ENCODE measurements around the gene OLFML2A.
"Not testable (repeated sequence)": the region's sequence is repeated elsewhere in the genome, so short reads cannot be mapped to it uniquely, and the experiment has no call there.

OLFML2A gene

DNA sequence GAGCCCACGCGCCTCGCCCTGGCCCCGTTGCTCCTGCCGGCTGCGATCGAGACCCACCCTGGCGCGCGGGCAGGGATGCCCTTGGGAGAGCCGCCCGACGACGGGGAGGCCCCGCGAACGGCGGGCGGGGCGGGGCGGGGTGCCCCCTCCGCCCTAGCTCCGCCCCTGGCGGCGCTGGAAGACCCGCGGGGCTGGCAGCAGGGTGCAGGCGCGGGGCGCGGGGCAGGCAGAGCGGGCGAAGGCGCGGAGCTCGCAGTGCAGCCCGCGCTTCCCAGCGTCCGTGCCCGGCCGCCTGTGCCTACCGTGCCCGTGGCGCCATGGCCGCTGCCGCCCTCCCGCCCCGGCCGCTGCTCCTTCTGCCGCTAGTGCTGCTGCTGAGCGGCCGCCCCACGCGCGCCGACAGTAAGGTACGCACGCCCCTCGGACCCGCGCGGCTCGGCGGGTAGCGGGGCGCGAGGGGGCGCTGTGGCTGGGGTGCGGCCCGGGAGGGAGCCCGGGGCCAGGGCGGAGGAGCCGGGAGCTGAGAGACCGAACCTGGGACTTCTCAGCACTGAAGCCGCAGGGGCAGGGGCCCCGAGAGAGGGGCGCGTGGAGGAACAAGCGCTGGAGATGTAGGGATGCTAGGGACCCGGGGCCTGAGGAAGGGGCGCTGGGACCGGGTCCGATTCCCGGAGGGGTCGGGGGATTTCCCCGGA lies at the start of gene OLFML2A:
Gene OLFML2A (plus strand): TSS at position 180 of the 695 bp plus-strand sequence. CDS start 138 bp downstream, at position 318.
- DNase-seq, result peak; percentile 9

DNA sequence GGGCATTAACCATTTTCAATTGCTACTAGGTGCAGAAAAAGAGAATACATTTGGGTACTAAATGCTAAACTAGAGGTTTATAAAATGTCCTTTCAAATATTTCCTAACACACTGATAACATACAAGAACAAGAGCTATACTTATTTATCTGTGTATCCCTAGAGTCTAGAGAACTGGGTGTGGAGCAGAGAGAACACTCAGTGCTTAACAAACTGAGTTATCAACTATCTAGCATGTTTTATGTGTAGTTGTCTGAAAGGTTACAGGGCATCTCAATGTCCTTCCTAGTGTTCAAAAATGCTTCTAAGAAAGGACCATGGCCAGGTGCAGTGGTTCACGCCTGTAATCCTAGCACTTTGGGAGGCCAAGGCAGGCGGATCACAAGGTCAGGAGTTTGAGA lies 46.2 kb upstream of the OLFML2A start:
- no peak for DNase-seq

DNA sequence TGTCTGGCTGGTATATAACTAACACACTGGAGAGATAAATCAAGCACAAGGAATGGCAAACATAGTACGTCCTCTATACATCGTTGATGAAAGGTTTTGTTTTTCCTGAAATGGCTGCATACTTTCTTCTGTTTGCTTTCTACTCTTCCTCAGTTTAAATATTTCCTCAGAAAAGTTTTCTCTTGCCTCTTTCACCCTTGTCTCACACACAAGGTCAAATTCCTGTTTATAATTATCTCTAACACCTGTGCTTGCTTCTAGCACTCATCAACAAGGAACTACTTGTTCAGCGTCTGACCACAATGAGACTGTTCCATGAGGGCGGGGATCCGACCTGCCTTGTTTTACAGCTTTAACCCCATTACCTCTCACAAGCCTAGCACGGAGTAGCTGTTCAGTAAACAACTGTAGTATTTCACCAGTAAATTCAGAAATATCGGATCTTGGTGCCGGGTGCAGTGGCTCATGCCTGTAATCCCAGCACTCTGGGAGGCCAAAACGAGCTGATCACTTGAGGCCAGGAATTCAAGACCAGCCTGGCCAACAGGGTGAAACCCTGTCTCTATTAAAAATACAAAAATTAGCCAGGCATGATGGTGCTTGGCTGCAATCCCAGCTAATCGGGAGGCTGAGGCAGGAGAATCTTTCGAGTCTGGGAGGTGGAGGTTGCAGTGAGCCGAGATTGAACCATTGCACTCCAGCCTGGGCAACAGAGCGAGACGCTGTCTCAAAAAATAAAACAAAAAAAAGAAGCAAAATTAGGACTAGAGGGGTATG lies 42.8 kb upstream of the OLFML2A start:
- DNase-seq, result no peak

DNA sequence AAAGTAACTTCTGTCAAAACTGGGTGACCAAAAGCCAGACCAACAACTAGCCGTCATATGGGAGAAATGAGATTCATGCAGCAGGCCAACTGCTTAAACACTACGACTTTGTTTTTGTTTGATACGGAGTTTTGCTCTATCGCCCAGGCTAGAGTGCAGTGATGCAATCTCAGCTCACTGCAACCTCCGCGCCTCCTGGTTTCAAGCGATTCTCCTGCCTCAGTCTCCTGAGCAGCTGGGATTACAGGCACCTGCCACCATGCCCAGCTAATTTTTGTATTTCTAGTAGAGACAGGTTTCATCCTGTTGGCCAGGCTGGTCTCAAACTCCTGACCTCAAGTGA lies 42.2 kb upstream of the OLFML2A start:
- not testable (repeated sequence) for DNase-seq

DNA sequence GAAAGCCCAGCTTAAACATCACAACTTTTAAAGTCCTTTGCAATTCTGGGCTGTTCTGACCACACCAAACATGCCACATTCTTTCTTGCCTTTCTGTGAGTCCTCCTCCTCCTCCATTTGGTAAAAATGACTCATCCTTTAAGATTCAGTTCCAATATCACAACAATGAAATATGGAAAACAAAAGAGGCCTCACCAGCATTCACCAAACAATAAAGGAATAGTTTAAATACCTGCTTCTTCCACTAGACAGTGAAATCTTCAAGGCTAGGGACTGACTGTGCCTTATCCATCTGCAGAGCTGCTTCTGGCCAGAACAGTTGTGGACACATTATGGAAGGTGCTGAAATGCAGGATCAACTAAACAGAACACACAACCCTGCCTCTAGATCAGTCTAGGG lies 41.8 kb upstream of the OLFML2A start:
- no peak for DNase-seq

DNA sequence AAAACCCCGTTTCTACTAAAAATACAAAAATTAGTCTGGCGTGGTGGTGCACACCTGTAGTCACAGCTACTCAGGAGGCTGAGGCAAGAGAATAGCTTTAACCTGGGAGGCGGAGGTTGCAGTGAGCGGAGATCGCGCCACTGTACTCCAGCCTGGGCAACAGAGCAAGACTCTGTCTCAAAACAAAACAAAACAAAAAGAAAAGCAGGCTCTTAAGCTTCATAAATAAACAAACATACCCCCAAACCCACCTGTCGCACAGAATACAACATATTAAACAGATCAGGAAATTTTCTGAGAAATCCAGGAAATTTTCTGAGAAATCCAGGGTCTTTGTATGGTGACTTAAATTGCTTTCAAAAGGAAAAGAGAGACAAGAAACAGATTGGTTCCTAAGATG lies 38.9 kb upstream of the OLFML2A start:
- DNase-seq, result not testable (repeated sequence)

DNA sequence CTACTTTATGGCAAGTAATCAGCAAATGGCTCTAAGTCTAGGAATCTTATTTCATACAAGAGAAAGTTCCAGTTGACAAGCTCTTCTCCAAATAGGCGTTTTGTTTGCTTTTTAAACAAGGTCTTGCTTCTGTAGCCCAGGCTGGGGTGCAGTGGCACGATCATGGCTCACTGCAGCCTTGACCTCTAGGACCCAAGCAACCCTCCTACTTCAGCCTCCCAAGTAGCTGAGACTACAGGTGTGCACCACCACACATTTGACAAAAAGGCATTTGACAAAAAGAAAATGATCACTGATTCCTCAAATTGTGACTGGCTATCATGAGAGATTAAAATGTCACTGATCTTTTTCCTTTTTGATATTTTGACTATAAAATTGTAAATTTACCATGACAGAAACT lies 37.6 kb upstream of the OLFML2A start:
- DNase-seq, result no peak

DNA sequence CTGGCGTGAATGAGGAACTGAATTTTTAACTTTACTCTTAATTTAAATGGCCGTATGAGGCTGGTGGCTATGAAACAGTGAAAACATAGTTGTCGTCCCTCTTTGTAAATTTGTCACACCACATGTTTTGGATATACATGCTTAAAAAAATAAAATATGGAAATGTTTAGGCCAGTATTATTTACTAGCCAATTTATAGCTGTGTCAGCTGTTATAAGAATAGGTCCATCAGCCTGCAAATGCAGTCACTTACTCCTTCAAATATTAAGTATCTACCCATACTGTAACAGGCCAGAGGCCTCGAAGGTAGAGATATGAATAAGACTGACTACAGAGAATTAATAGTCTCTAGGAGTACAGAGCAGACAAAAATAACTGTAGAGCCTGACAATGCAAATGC lies 35.8 kb upstream of the OLFML2A start:
- no peak for DNase-seq

DNA sequence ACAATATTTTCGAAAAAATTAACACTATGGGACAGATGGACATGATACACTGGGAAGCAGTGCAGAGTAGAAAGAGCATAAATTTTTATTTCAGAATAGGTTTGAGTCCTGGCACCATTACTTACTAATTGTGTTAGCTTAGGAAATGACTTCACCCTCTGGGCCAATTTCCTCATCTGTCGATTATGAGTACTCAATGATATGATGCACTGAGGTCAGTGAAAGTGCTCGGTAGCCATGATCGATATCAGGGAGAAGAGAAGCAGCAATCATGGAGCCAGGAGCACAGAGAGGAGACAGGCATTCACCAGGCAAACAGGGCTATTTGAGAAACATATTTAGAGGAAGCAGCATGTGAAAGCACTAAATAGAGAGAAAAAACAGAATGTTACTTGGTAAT lies 35.3 kb upstream of the OLFML2A start:
- no peak for DNase-seq

DNA sequence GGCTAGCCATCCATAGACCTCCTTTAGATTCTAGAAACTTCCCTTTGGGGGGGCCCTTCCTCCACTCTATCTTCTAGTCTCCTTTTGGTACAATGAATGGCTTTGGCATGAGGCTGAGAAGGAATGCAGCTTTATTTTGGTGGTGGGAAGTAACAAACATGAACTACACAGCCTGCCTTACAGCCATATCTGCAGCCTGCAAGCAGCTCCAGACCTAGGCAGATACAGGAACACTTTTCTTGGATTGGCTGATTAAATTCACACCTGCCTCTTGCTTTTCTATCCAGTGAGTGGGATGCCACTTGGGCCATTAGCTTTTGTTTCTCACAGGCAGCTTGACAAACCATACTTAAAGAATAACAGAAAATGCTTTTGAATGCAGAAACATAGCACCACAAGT lies 34.0 kb upstream of the OLFML2A start:
- DNase-seq, result no peak

DNA sequence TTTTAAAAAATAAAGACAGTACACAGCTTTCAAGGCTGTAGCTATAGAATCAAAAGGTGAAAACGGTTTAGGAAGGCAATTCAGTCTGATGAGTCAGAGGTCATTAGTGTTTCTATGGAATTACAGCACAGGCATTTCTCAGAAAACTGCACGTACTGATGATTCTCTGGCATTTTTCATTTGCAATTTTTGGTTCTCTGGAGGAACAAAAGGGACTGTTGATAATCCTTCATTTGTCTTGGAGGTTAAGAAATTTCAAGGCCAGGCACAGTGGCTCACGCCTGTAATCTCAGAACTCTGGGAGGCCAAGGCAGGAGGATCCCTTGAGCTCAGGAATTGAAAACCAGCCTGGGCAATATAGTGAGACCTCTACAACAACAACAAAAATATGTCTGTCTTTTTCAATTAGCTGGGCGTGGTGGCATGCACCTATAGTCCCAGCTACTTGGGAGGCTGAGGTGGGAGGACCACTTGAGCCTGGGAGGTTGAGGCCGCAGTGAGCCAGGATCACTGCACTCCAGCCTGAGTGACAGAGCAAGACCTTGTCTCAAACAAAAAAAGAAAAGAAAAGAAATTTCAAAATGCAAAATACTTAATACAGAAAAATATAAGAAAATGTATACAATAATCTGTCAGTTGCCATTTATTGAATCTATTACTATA lies 33.1 kb upstream of the OLFML2A start:
- DNase-seq, result no peak

DNA sequence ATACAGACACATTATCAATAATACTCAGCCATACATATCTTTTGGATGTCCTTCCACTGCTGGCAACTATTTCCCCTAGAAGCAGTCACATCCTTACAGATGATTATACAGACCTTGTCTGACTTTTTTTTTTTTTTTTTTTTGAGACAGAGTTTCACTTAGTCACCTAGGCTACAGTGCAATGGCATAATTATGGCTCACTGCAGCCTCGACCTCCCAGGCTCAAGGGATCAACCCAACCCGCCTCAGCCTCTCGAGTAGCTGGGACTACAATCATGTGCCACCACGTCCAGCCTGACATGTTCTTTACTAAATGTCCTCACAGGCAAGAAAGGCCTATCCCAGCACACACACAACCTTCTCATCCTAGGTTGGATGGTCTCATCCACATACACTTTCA lies 29.9 kb upstream of the OLFML2A start:
- DNase-seq, result no peak

DNA sequence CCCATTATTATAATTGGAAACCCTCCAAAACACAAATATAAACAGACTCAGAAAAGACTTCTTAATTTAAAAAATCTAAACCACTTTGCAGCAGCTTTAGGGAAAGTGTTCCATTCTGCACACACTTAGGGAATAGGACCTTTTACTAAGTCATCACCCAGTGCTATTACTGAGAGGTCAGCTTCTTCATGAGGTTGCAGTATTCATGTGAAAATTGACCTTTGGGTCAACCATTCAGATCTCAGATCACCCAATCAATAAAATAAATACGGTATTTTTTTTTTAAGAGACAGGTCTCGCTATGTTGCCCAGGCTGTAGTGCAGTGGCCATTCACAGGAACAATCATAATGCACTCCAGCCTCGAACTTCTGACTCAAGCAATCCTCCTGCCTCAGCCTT lies 27.6 kb upstream of the OLFML2A start:
- no peak for DNase-seq

DNA sequence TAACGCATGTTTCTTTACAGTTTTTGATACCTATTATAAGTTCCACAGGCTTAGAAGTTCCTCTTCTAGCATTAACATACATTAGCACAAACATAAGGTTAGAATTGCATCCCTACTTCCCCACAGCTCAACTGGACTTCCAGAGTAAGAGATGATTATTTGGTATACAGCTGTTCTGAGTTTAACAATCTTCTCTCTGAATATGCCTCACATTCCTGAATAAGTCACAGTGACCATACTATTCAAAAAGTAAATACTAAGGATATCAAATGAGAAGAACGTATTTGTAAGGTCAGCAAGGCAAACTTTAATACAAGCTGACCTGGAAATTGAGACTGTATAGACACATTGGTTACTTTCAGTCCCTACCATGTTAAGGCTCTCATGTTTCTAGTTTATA lies 27.2 kb upstream of the OLFML2A start:
- DNase-seq, result no peak

DNA sequence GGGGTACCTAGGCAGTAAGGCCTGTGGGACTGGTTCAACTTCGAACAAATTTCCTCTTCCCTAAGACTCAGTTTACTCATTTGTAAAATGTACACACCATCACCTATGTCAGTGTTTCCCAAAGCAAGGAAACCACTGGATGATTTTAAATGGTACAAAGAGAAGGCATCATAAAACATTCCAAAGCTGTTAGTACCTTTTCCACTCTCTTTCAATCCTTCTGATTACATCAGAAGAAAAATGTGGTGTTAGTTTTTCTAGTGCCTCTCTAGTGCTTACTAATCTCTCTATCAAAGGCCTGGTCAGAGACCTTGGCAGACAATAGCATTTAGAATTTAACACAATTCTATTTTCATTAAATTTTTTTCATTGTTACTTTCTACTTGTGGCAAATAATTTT lies 24.0 kb upstream of the OLFML2A start:
- no peak for DNase-seq

DNA sequence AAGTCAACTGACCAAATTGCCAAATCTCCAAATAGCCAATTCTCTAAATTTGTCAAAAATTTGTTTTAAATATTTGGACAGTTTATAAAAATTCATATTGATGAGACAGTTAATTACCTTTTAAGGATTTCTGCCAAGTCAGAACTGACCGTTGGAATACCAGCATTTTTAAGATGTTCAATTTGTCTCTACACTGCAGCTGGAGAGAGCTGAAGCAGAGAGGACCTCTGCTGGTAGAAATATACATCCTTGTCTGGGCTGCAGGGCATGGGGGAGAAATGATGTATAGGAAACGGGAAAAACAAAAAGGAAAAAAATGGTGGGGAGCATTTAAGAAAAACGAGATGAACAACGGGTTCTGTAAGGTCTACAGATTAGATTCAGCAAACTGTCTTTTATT lies 22.6 kb upstream of the OLFML2A start:
- no peak for DNase-seq

DNA sequence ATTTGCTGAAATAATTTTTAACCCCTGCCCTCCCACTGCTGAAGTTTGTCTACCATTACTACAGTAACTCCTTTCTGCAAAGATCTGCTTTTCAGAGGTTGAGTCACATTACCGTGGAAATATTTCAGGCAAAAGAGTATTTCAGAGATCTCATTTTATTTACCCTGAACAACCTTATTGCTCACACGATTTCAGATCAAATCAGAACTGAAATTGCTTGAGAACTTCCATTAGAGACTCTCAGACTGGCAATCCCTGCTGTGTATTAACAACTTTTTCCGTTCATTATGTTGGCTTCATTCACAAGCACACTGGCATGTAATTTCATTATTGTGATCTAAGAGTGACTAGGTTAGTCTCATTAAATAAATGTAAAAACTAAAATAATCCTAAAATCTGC lies 21.9 kb upstream of the OLFML2A start:
- DNase-seq, result no peak

DNA sequence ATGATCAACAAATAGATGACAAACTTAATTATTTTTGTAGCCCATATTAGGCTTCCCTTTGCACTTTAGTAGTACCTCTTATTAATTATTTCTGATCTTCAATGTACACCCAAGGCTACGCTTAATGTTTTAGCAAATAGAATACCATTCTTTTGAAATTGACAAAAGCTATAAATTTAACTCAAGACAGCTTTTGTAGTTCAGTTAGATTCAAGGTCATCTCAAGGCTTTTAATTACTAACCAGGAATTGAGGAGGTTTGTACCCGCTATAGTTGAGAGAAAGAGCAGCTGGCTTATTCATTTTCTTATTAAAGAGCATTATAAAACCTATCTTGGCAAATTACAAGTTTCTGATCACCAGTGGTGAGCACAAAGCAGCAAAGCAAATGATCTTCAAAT lies 20.9 kb upstream of the OLFML2A start:
- DNase-seq, result no peak

DNA sequence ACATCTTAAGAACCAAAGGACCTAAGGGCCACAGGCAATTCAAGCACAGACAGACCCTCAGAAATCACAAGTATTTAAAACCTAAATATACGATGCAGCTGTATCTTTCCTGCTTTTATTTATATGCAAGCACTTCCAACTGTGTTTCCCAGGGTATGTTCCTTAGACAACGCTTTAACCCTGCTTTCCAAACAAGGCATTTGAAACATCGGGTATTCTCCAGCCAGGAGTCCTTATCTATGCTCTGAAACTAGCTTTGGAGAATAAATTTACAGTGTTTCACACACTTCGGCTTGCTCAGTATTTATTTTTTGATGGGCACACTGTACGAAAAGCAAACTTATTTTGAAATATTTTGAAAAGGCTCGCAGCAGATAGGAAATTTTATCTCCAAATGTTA lies 19.3 kb upstream of the OLFML2A start:
- no peak for DNase-seq

DNA sequence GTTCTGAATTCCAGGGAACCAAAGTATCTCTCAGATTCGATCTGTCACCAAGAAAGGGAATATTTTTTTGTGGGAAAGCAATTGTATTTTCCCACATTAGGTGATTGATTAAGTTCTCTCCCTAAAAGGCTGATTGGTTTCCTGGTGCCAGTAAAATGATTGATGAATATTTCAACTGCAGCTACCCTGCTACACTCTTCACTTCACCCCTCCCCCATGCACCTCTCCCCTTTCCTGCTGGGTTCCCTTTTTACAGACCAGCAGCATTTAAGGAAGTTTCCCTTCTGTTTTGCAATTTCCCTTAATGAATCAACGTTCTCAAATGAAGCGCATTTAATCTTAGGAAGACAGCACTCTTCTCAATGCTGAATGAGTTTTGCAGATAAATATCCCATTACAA lies 18.9 kb upstream of the OLFML2A start:
- no peak for DNase-seq

DNA sequence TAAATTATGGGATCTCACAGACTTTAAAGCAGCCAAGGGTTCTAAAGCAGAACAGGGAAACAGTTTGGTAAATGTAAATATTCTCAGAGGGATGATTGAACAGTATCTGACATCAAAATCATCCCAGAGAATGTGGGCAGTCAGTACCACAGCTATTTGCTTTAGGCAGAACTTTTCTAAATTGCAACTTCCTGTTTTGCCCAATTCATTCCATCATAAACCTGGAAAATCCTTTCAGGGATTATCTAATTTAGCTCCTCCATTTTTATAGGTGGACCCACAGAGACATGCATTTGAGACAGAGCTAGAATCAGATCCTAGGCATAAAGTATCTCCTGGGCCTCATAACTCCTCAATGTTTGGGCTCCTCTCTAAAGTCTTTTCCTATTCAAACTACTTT lies 18.2 kb upstream of the OLFML2A start:
- no peak for DNase-seq

DNA sequence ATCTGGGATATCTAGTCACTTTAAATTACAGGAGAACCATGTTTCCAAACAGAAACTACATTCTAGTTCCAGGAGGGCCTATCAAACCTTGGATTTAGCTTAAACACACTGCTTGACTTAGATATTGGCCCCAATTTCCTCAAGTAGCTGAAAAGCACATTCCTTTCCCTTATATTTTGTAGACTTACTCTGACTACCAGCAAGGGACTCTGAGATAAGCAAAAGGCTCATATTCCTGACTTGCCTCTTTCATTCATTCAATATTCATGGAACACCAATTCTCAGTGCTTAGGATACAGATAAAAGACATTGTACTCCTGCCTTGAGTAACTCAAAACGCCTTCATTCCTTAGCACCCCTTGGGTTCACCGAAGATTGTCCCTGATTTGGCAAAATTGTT lies 17.6 kb upstream of the OLFML2A start:
- no peak for DNase-seq

DNA sequence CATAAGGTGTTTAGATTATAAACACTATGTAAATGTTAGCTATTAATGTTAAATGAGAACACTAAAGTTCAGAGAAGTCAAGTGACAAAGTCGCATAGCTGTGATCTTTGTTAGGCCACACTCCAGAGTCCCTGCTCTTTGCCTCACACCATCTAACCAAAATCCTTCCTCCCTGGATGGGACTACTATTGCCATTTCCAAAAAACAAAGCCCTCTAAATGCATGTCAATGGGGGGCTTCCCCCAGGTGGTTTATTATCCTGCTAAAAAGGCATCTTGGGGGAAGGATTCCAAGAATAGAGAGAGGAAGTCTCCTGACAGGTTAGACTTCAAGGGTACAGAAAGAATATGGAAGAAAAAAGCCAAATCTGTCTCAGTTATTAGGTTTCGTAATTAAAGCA lies 16.2 kb upstream of the OLFML2A start:
- no peak for DNase-seq

DNA sequence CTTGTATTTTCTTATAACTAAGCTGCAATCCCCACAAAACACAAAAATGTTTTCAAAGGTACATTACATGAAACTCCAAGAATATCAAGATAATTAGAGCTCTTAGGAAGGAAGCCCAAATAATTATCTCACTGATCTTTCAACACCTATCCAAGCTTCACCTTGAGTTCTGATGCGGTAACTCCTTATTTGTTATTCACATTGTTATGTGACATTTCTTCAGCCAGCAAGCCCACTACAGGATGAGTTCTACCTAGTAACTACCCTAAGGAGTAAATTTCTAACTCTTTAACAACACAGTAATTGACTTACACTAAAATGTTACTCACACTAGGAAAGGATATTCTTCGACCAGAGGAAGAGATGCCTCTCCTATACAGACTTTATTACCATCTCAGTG lies 15.7 kb upstream of the OLFML2A start:
- DNase-seq, result no peak

All from DMS79 treated with DMSO at 0.1 percent for 48 hours (cell line).